Stomach smooth muscle (tissue), 2 donors: ENCODE results near the gene MX1.

Source experiments
- H3K27ac ChIP-seq: one replicate; pipeline ENCODE4 v1.7.0; 2013; ENCODE audit warnings: mild to moderate bottlenecking, low read length, inconsistent platforms
- H3K27me3 ChIP-seq, 2 donors: one replicate each; pipeline ENCODE4 v1.7.0; 2013; ENCODE audit warnings: low read length in 2 of 2; ENCODE audit not compliant: insufficient read depth in 2 of 2, control insufficient read depth in 1 of 2
- H3K36me3 ChIP-seq, 2 donors: one replicate each; pipeline ENCODE4 v1.7.0; 2013; ENCODE audit warnings: low read length in 2 of 2; ENCODE audit not compliant: control insufficient read depth in 2 of 2, insufficient read depth in 2 of 2
- H3K4me1 ChIP-seq: one replicate; pipeline ENCODE4 v1.7.0; 2013; ENCODE audit warnings: low read length; ENCODE audit not compliant: control insufficient read depth, insufficient read depth
- H3K4me3 ChIP-seq, 2 donors: one replicate each; pipeline ENCODE4 v1.7.0; 2013; ENCODE audit warnings: low read length in 2 of 2
- H3K9ac ChIP-seq, 2 donors: one replicate each; pipeline ENCODE4 v1.7.0; 2013; ENCODE audit warnings: low read length in 2 of 2, mild to moderate bottlenecking in 1 of 2
- H3K9me3 ChIP-seq, 2 donors: one replicate each; pipeline ENCODE4 v1.7.0; 2013; ENCODE audit warnings: low read length in 2 of 2; ENCODE audit not compliant: control insufficient read depth in 2 of 2
- donor health status: healthy.
- donor health status: Pancreatic carcinoma.

Gene MX1

GRCh38 chr21:41425954-41426675, at the start of gene MX1:
TSS of gene MX1 (plus strand) at chr21:41426239. CDS start at chr21:41432071, 5,832 bp downstream.
- Histone ChIP-seq H3K4me1 (peaks cover 20% of the 10 kb centered on the region), H3K9me3 (no peaks in the 10 kb centered on the region), H3K4me3 (peak within 1 kb of the TSS; percentile 63 to 86), H3K36me3 (peaks cover 0 to 3% of the 10 kb centered on the region in 2 donors), H3K27ac (peak within 1 kb of the TSS; percentile 55), H3K9ac (peak within 1 kb of the TSS; percentile 80 to 82), H3K27me3 (no peaks in the 10 kb centered on the region)

GRCh38 chr21:41377715-41378114, 48.3 kb upstream of the MX1 start:
- peaks cover 0 to 3% of the 10 kb centered on the region in 2 donors for H3K36me3 ChIP-seq
- no peak overlapping the region for H3K27ac ChIP-seq
- no peak overlapping the region for H3K9ac ChIP-seq
- no peaks in the 10 kb centered on the region for H3K4me1 ChIP-seq
- H3K4me3 ChIP-seq, result no peak overlapping the region
- H3K27me3 ChIP-seq, result no peaks in the 10 kb centered on the region
- peaks cover 0 to 2% of the 10 kb centered on the region in 2 donors for H3K9me3 ChIP-seq

GRCh38 chr21:41378849-41379248, 47.2 kb upstream of the MX1 start:
- Histone ChIP-seq H3K9ac (no peak overlapping the region), H3K9me3 (peaks cover 0 to 2% of the 10 kb centered on the region in 2 donors), H3K27ac (no peak overlapping the region), H3K36me3 (peaks cover 0 to 3% of the 10 kb centered on the region in 2 donors), H3K4me1 (no peaks in the 10 kb centered on the region), H3K27me3 (no peaks in the 10 kb centered on the region), H3K4me3 (no peak overlapping the region)

GRCh38 chr21:41379901-41380300, 46.1 kb upstream of the MX1 start:
- H3K9me3 ChIP-seq, result peaks cover 0 to 2% of the 10 kb centered on the region in 2 donors
- no peak overlapping the region for H3K4me3 ChIP-seq
- no peak overlapping the region for H3K9ac ChIP-seq
- H3K27me3 ChIP-seq, result no peaks in the 10 kb centered on the region
- peaks cover 0 to 2% of the 10 kb centered on the region in 2 donors for H3K36me3 ChIP-seq
- H3K4me1 ChIP-seq, result no peaks in the 10 kb centered on the region
- H3K27ac ChIP-seq, result no peak overlapping the region

- Histone ChIP-seq H3K27me3 (no peaks in the 10 kb centered on the region), H3K9ac (no peak overlapping the region), H3K36me3 (peaks cover 0 to 2% of the 10 kb centered on the region in 2 donors), H3K4me1 (no peaks in the 10 kb centered on the region), H3K4me3 (no peak overlapping the region), H3K27ac (no peak overlapping the region), H3K9me3 (peaks cover 0 to 2% of the 10 kb centered on the region in 2 donors)
Measured at GRCh38 chr21:41381731-41382130, 44.3 kb upstream of the MX1 start.

GRCh38 chr21:41387042-41387819, 38.8 kb upstream of the MX1 start:
- Histone ChIP-seq H3K36me3 (no peaks in the 10 kb centered on the region), H3K4me3 (no peak overlapping the region), H3K9me3 (no peaks in the 10 kb centered on the region), H3K4me1 (no peaks in the 10 kb centered on the region), H3K27me3 (no peaks in the 10 kb centered on the region), H3K9ac (no peak overlapping the region), H3K27ac (no peak overlapping the region)

GRCh38 chr21:41387824-41388223, 38.2 kb upstream of the MX1 start:
- Histone ChIP-seq H3K4me1 (no peaks in the 10 kb centered on the region), H3K27ac (no peak overlapping the region), H3K9me3 (no peaks in the 10 kb centered on the region), H3K27me3 (no peaks in the 10 kb centered on the region), H3K9ac (no peak overlapping the region), H3K4me3 (no peak overlapping the region), H3K36me3 (no peaks in the 10 kb centered on the region)

GRCh38 chr21:41388259-41388658, 37.8 kb upstream of the MX1 start:
- H3K27me3 ChIP-seq, result no peaks in the 10 kb centered on the region
- no peaks in the 10 kb centered on the region for H3K9me3 ChIP-seq
- H3K36me3 ChIP-seq, result no peaks in the 10 kb centered on the region
- no peak overlapping the region for H3K9ac ChIP-seq
- H3K4me1 ChIP-seq, result no peaks in the 10 kb centered on the region
- H3K4me3 ChIP-seq, result no peak overlapping the region
- H3K27ac ChIP-seq, result no peak overlapping the region

- no peaks in the 10 kb centered on the region for H3K36me3 ChIP-seq
- no peak overlapping the region for H3K4me3 ChIP-seq
- H3K27me3 ChIP-seq, result no peaks in the 10 kb centered on the region
- no peaks in the 10 kb centered on the region for H3K9me3 ChIP-seq
- H3K9ac ChIP-seq, result no peak overlapping the region
- no peak overlapping the region for H3K27ac ChIP-seq
- no peaks in the 10 kb centered on the region for H3K4me1 ChIP-seq
Measured at GRCh38 chr21:41390043-41390639, 35.9 kb upstream of the MX1 start.

GRCh38 chr21:41393876-41394465, 32.1 kb upstream of the MX1 start:
- Histone ChIP-seq H3K9ac (no peak overlapping the region), H3K27ac (no peak overlapping the region), H3K27me3 (no peaks in the 10 kb centered on the region), H3K36me3 (peaks cover 0 to 2% of the 10 kb centered on the region in 2 donors), H3K9me3 (no peaks in the 10 kb centered on the region), H3K4me1 (no peaks in the 10 kb centered on the region), H3K4me3 (no peak overlapping the region)
